ENCODE data around the gene CDPF1. TPM values are rescaled to one million over a fixed set of nuclear protein-coding genes. Genes with fewer than 3 reads are reported as not detected.

The CDPF1 gene
- total RNA-seq, 1 experiment from 2014 or later: 16.3 TPM

GRCh38 chr22:46296257-46297150 is 46.4 kb upstream of the CDPF1 start, which contains the start of gene GTSE1 (continued):
- TF ChIP-seq YY1 (IDR thresholded peaks at IDR 0.05; ENCODE audit: extremely low read depth, insufficient replicate concordance, low read depth, low read length) (peak; percentile 84), EGR1 (IDR thresholded peaks at IDR 0.05; ENCODE audit: low read depth) (no peak), SIN3A (IDR thresholded peaks at IDR 0.05; ENCODE audit: low read depth) (peak; percentile 97), POLR2AphosphoS5 (IDR thresholded peaks at IDR 0.05; ENCODE audit: low read depth, low read length) (peak; percentile 74), CBX3 (IDR thresholded peaks at IDR 0.05; ENCODE audit: low read depth) (no peak), ELF1 (IDR thresholded peaks at IDR 0.05; ENCODE audit: borderline replicate concordance, low read depth) (peak; percentile 97), FOSL1 (IDR thresholded peaks at IDR 0.05; ENCODE audit: low read depth) (no peak), SRF (IDR thresholded peaks at IDR 0.05; ENCODE audit: low read depth) (no peak; the same call in 1 of the 2 replicates), CEBPB (IDR thresholded peaks at IDR 0.05; ENCODE audit: low read depth) (no peak), RAD21 (IDR thresholded peaks at IDR 0.05; ENCODE audit: low read depth) (peak; percentile 61), TCF7L2 (IDR thresholded peaks at IDR 0.05; ENCODE audit: borderline replicate concordance, extremely low read depth, insufficient read depth, insufficient read length) (no peak), ZFX (IDR thresholded peaks at IDR 0.05) (no peak; the same call in 1 of the 2 replicates)
- TF ChIP-seq, protein P1, sequence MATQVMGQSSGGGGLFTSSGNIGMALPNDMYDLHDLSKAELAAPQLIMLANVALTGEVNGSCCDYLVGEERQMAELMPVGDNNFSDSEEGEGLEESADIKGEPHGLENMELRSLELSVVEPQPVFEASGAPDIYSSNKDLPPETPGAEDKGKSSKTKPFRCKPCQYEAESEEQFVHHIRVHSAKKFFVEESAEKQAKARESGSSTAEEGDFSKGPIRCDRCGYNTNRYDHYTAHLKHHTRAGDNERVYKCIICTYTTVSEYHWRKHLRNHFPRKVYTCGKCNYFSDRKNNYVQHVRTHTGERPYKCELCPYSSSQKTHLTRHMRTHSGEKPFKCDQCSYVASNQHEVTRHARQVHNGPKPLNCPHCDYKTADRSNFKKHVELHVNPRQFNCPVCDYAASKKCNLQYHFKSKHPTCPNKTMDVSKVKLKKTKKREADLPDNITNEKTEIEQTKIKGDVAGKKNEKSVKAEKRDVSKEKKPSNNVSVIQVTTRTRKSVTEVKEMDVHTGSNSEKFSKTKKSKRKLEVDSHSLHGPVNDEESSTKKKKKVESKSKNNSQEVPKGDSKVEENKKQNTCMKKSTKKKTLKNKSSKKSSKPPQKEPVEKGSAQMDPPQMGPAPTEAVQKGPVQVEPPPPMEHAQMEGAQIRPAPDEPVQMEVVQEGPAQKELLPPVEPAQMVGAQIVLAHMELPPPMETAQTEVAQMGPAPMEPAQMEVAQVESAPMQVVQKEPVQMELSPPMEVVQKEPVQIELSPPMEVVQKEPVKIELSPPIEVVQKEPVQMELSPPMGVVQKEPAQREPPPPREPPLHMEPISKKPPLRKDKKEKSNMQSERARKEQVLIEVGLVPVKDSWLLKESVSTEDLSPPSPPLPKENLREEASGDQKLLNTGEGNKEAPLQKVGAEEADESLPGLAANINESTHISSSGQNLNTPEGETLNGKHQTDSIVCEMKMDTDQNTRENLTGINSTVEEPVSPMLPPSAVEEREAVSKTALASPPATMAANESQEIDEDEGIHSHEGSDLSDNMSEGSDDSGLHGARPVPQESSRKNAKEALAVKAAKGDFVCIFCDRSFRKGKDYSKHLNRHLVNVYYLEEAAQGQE (IDR thresholded peaks at IDR 0.05; ENCODE audit: low read depth): no peak
- TF ChIP-seq, protein P2, sequence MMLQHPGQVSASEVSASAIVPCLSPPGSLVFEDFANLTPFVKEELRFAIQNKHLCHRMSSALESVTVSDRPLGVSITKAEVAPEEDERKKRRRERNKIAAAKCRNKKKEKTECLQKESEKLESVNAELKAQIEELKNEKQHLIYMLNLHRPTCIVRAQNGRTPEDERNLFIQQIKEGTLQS (IDR thresholded peaks at IDR 0.05): no peak
- TF ChIP-seq, protein P3, sequence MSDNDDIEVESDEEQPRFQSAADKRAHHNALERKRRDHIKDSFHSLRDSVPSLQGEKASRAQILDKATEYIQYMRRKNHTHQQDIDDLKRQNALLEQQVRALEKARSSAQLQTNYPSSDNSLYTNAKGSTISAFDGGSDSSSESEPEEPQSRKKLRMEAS (IDR thresholded peaks at IDR 0.05): peak; percentile 66

Data from HCT116 (cell line).